ENCODE measurements around the gene HPCA.

HPCA gene

GRCh38 chr1:32871364-32872191 lies 14.7 kb upstream of the HPCA start:
- no peak for DNase-seq

- no peak for DNase-seq
These were observed 14.2 kb upstream of the HPCA start for GRCh38 chr1:32872192-32872460.

- no peak for DNase-seq
These were observed 12.8 kb upstream of the HPCA start for GRCh38 chr1:32873484-32873883.

- DNase-seq, result no peak
These were observed 11.2 kb upstream of the HPCA start for GRCh38 chr1:32874860-32875752.

GRCh38 chr1:32876341-32877210 lies 9.7 kb upstream of the HPCA start:
- peak; percentile 62 for DNase-seq

- DNase-seq, result no peak
These were observed 8.8 kb upstream of the HPCA start for GRCh38 chr1:32877211-32878110.

DNA sequence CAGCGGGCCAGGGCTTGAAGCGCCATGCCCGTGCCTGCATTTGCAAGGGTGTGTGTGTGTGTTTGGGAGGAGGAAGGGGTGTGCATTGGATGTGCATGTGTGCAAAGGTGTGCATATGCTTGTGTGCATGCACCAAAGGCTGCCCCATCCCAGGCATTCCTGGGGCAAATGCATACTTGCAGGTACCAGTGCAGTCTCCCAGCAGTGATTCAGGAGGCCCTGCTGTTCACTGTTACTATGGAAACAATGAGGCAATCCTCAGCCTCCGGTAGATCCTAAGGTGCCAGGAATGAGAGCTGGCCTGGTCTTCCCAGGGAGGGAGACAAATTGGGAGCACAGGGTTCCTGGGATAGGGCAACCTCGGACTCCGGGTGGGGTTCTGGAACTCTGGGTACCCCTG lies 8.1 kb upstream of the HPCA start:
- DNase-seq, result no peak

GRCh38 chr1:32878637-32879041 lies 7.7 kb upstream of the HPCA start:
- no peak for DNase-seq

- no peak for DNase-seq
These were observed 5.0 kb upstream of the HPCA start for GRCh38 chr1:32881291-32881690.

DNA sequence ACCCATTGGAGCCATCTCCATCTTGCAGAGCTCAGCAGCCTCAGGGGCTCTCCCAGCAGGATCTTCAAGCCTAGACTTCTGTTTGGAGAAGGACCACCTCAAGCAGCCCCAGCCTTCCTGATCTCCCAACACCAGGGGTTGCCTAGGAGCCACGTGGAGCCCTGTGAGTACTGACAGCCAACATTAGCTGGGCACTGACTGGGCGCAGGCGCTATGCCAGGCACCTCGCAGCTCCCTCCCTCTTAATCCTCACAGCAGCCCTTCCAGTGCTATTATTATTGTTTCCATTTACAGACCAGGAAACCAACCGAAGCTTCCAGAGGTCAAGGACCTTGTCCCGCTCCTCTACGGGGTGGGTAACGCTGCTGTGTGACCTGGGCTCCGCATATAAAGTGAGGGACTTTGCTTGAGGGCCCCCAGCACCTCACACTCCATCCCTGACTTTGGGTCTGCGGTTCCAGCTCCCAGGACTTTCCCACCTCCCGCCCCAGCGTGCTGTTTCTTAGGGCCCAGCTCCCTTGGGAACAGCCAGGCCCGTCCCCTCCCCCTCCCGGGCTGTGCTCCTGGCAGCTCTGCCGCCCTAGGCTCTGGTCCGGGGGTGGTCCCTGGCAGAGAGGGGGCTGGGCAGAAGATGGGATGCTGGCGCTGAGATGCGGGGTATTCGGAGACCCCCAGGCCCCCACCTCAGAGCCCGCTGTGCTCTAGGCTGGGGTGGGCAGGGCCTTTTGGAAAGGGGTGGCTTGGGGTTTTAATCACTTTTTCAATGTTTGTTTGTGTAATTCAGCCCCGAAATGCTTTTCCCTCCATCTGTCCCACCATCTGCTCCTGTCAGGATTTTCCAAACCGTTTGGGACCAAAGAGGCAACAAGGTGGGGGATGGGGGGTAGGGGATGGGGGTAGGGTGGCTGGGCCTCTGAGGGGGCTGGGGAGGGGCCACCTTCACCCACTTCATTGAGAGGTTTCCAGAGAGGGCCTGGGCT lies 4.1 kb upstream of the HPCA start:
- no peak for DNase-seq

- no peak for DNase-seq
These were observed 2.8 kb upstream of the HPCA start for GRCh38 chr1:32883338-32884031.

GRCh38 chr1:32884032-32884372 lies 2.3 kb upstream of the HPCA start:
- no peak for DNase-seq

- no peak for DNase-seq
These were observed 1.6 kb upstream of the HPCA start for GRCh38 chr1:32884726-32885125.

DNA sequence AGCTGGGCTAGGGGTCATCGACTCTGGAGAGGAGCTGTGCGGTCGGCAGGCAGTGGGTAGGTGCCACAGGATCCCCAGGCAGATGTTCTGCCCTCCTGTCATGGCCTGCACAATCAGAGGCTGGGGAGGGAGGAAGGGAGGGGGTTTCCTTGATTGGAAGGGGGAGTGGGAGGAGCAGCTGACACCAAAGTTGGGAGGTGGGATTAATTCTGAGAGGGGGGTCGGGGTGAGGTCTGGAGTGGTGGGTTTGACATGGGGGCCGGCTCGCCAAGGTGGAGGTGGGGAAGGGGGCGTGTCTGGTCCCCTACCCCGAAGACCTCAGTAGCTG lies 651 bp upstream of the HPCA start:
- DNase-seq, result no peak

- DNase-seq, result no peak
These were observed 630 bp downstream of the HPCA start for GRCh38 chr1:32886828-32887414.

GRCh38 chr1:32887623-32888022 lies 1.3 kb downstream of the HPCA start:
- DNase-seq, result no peak

DNA sequence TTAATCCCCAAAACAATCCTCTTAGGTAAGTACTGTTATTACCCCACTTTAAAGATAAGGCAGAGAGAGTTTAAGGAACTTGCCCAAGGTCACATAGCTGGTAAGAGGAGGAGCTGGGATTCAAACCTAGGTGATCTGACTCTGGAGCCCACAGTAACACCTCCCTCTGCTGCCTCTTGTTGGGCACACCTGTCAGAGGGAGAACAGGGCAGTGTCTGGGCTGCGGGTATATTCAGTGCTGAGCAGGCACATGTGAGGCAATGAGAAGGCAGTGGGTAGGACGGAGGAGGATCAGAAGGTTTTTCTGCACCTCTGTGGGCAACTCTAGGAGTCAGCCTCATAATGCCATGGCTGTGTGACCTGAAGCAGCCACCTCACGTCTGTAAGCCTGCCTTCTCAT lies 1.8 kb downstream of the HPCA start:
- DNase-seq, result no peak

DNA sequence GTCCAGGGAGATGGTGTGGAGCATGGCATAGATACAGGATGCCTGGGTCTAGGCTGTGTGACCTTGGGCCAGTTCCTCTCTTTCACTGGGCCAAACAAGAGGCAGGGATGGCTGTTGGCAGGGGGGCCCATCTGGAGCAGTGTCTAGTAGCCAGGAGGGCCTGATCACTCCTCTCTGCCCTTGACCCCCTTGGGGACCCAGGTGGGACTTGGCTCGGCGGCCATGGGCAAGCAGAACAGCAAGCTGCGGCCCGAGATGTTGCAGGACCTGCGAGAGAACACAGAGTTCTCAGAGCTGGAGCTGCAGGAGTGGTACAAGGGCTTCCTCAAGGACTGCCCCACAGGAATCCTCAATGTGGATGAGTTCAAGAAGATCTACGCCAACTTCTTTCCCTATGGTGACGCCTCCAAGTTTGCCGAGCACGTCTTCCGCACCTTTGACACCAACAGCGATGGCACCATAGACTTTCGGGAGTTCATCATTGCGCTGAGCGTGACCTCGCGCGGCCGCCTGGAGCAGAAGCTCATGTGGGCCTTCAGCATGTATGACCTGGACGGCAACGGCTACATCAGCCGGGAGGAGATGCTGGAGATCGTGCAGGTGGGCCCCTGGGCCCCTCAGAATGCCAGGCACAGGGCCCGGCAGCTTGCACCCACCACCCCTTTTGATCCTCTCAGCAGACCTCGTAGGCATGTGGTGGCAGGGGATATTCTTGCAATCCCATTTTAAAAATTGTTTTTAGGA lies 2.6 kb downstream of the HPCA start:
- DNase-seq, result no peak

GRCh38 chr1:32889731-32890278 lies 3.5 kb downstream of the HPCA start:
- no peak for DNase-seq

All from stimulated activated CD8-positive, alpha-beta memory T cell treated with anti-CD3 and anti-CD28 coated beads, Interleukin-4, amount 100 ng/mL, for 48 hours (primary cell).